Neural progenitor cell (in vitro differentiated cells): ENCODE data around the gene SPACA6. TPM values are rescaled to one million over a fixed set of nuclear protein-coding genes. Genes with fewer than 3 reads are reported as not detected.

Experiments used
- DNase-seq: peaks from one replicate; pipeline ENCODE4 v3.0.0-alpha.2; 2016; ENCODE audit warnings: low spot score
- H2AFZ ChIP-seq: fragments of 200-600 bp; sonication (generic); replicated peaks from 2 replicates; pipeline ENCODE4 v1.6.1; 2016; ENCODE audit warnings: antibody characterized with exemption
- H3F3A ChIP-seq: fragments of 200-600 bp; sonication (generic); 2 replicates; pipeline ENCODE4 v1.6.1; 2016; ENCODE audit warnings: antibody characterized with exemption, low read depth
- H3K27ac ChIP-seq: fragments of 200-600 bp; sonication (generic); 2 replicates; pipeline ENCODE4 v1.5.1; 2016; ENCODE audit warnings: mild to moderate bottlenecking
- H3K27me3 ChIP-seq: fragments of 200-600 bp; sonication (generic); 2 replicates; pipeline ENCODE4 v1.6.1; 2016; ENCODE audit warnings: mild to moderate bottlenecking, moderate library complexity
- H3K36me3 ChIP-seq: fragments of 200-600 bp; sonication (generic); 2 replicates; pipeline ENCODE4 v1.5.1; 2016
- H3K4me1 ChIP-seq: fragments of 200-600 bp; sonication (generic); 2 replicates; pipeline ENCODE4 v1.6.1; 2016; ENCODE audit warnings: mixed run types
- H3K4me2 ChIP-seq: fragments of 200-600 bp; sonication (generic); 2 replicates; pipeline ENCODE4 v1.6.1; 2016
- H3K4me3 ChIP-seq: fragments of 200-600 bp; sonication (generic); 2 replicates; pipeline ENCODE4 v1.5.1; 2016
- H3K79me2 ChIP-seq: fragments of 200-600 bp; sonication (generic); 2 replicates; pipeline ENCODE4 v1.6.1; 2016; ENCODE audit warnings: low read depth
- H3K9ac ChIP-seq: fragments of 200-600 bp; sonication (generic); 2 replicates; pipeline ENCODE4 v1.6.1; 2016
- H3K9me3 ChIP-seq: fragments of 200-600 bp; sonication (generic); 2 replicates; pipeline ENCODE4 v1.5.1; 2016; ENCODE audit warnings: low read depth
- H4K20me1 ChIP-seq: fragments of 200-600 bp; sonication (generic); 2 replicates; pipeline ENCODE4 v1.6.1; 2016; ENCODE audit warnings: low read depth
- H3K27ac Mint-ChIP-seq: 3 replicates; pipeline ENCODE4 v1.8.0; 2021; ENCODE audit warnings: mixed read lengths
- H3K27me3 Mint-ChIP-seq: 2 replicates; pipeline ENCODE4 v1.8.0; 2022; ENCODE audit warnings: low read depth, mild to moderate bottlenecking, inconsistent platforms, moderate library complexity, mixed read lengths; ENCODE audit not compliant: insufficient read depth
- H3K36me3 Mint-ChIP-seq: 3 replicates; pipeline ENCODE4 v1.8.0; 2021; ENCODE audit warnings: mixed read lengths
- H3K4me1 Mint-ChIP-seq: 3 replicates; pipeline ENCODE4 v1.8.0; 2021; ENCODE audit warnings: mixed read lengths
- H3K4me3 Mint-ChIP-seq: 3 replicates; pipeline ENCODE4 v1.8.0; 2021; ENCODE audit warnings: mild to moderate bottlenecking, moderate library complexity, mixed read lengths
- H3K9me3 Mint-ChIP-seq: 3 replicates; pipeline ENCODE4 v1.8.0; 2020; ENCODE audit warnings: mixed read lengths
- CTCF ChIP-seq: fragments of 200-600 bp; sonication (generic); IDR thresholded peaks from 2 replicates; pipeline ENCODE4 v1.5.1; 2017; ENCODE audit warnings: antibody characterized with exemption, mild to moderate bottlenecking
- EZH2 ChIP-seq: fragments of 200-600 bp; sonication (generic); IDR thresholded peaks from 2 replicates; pipeline ENCODE4 v1.6.1; 2017; ENCODE audit warnings: antibody characterized with exemption, mild to moderate bottlenecking, moderate library complexity
- EZH2phosphoT487 ChIP-seq: fragments of 200-600 bp; sonication (generic); IDR thresholded peaks from 2 replicates; pipeline ENCODE4 v1.6.1; 2017; ENCODE audit warnings: antibody characterized with exemption
- total RNA-seq: library from RNA; depleted of rRNA; stranded (reverse); fragments of >200 nt; gene quantifications from 2 replicates; pipeline ENCODE4 v1.2.3, GENCODE V29; 2015; ENCODE audit warnings: low replicate concordance

SPACA6 gene
- total RNA-seq, 1 donor from 2014 or later: 6.9 TPM

DNA sequence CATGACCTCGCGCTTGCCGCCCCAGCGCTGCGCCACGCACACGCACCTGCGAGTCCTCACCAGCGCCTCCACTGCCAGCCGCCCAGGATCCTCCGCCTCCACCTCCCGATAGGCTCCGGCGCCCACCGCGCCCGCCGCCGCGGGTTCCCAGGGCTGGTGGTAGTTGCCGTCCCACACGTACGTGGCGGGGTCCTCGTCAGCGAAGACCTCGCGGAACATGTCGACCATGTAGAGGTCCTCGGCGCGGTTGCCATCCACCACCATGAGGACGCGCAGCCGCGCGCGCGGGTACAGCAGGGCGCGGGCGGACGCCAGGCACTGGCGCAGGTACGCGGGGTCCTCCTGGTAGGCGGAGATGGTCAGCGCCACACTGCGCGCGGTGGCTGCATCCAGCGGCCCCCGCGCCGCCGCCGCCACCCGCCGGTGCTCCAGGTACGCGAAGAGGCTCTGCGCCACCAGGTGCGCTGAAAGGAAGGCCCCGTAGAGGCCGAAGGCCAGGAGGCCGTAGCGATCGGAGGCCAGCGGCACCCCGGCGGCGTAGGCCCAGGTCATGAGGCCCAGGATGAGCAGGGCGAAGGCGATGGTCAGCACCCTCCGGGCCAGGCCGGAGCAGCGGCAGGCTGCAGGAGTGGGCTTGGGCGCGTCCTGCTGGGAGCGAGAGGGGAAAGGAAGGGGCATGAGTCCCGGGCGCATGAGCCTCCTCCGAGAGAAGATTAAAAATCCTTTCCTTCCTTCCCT lies 26.3 kb downstream of the SPACA6 start:
- no peaks in the 10 kb centered on the region for H3K36me3 Mint-ChIP-seq
- peak overlapping the region; percentile 82 for H3K4me2 ChIP-seq
- DNase-seq: peak; percentile 43
- no peaks in the 10 kb centered on the region for H3K36me3 ChIP-seq
- peak overlapping the region; percentile 28 for H3K4me3 Mint-ChIP-seq
- H2AFZ ChIP-seq: peak overlapping the region; percentile 96
- TF ChIP-seq EZH2 (peak; percentile 89), CTCF (no peak), EZH2phosphoT487 (peak; percentile 76)
- H3K27me3 ChIP-seq: peaks cover 93% of the 10 kb centered on the region
- H4K20me1 ChIP-seq: no peaks in the 10 kb centered on the region
- H3K4me1 Mint-ChIP-seq: peaks cover 10% of the 10 kb centered on the region
- H3K27ac ChIP-seq: no peak overlapping the region
- peak overlapping the region; percentile 48 for H3K4me3 ChIP-seq
- no peaks in the 10 kb centered on the region for H3F3A ChIP-seq
- H3K79me2 ChIP-seq: no peaks in the 10 kb centered on the region
- no peak overlapping the region for H3K9ac ChIP-seq
- peaks cover 48% of the 10 kb centered on the region for H3K27me3 Mint-ChIP-seq
- no peak overlapping the region for H3K27ac Mint-ChIP-seq
- H3K4me1 ChIP-seq: no peaks in the 10 kb centered on the region
- H3K9me3 Mint-ChIP-seq: peaks cover 6% of the 10 kb centered on the region
- H3K9me3 ChIP-seq: no peaks in the 10 kb centered on the region

DNA sequence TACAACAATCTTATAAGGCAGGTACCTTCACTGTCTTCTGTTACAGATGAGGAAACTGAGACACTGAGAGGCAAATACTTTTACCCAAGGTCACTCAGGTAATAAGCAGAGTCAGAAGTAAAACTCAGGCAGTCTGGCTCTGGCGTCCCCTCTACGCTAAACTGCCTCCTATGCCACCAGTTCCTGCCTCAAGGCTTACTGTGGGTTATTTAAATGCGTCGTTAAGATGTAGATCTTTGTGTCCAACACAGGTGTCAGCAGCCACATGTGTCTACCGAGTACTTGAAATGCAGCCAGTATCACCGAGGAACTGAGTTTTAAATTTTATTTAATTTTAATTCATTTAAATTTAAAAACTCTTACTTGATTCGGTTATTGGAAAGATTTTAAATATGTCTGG lies 28.8 kb downstream of the SPACA6 start:
- H3K9me3 ChIP-seq: no peaks in the 10 kb centered on the region
- H3K27ac ChIP-seq: no peak overlapping the region
- DNase-seq: no peak
- H3K4me3 Mint-ChIP-seq: no peak overlapping the region
- H3K9me3 Mint-ChIP-seq: peaks cover 2% of the 10 kb centered on the region
- no peaks in the 10 kb centered on the region for H3F3A ChIP-seq
- H3K79me2 ChIP-seq: no peaks in the 10 kb centered on the region
- H3K27me3 ChIP-seq: peaks cover 77% of the 10 kb centered on the region
- H3K4me3 ChIP-seq: no peak overlapping the region
- no peaks in the 10 kb centered on the region for H4K20me1 ChIP-seq
- H3K27ac Mint-ChIP-seq: no peak overlapping the region
- H2AFZ ChIP-seq: no peak overlapping the region
- peaks cover 41% of the 10 kb centered on the region for H3K27me3 Mint-ChIP-seq
- TF ChIP-seq EZH2 (no peak), CTCF (no peak), EZH2phosphoT487 (no peak)
- no peak overlapping the region for H3K4me2 ChIP-seq
- H3K36me3 ChIP-seq: no peaks in the 10 kb centered on the region
- H3K4me1 Mint-ChIP-seq: peaks cover 16% of the 10 kb centered on the region
- no peak overlapping the region for H3K9ac ChIP-seq
- no peaks in the 10 kb centered on the region for H3K4me1 ChIP-seq
- no peaks in the 10 kb centered on the region for H3K36me3 Mint-ChIP-seq

DNA sequence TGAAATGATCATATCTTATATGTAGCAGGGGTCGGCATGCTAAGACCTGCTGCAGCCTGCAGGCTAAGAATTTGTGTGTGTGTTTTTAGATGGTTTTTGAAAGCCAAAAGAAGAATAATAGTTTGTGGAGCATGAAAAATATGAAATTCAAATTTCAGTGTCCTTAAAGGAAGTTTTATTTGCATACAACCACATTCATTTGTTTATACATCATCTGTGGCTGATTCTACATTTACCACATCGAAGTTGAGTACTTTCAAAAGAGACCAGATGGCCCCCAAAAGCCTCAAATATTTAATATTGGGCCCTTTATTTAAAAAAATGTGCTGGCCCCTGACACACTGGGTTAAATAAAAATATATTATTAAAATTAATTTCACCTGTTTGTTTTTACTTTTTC lies 29.4 kb downstream of the SPACA6 start:
- H3K4me3 Mint-ChIP-seq: no peak overlapping the region
- H3K27me3 ChIP-seq: peaks cover 71% of the 10 kb centered on the region

More for the DNA sequence above, 29.4 kb downstream of the SPACA6 start:
- H3K27ac Mint-ChIP-seq: no peak overlapping the region
- Histone ChIP-seq H3K36me3 (no peaks in the 10 kb centered on the region), H3K27ac (no peak overlapping the region), H3K9ac (no peak overlapping the region), H2AFZ (no peak overlapping the region), H3F3A (no peaks in the 10 kb centered on the region), H3K4me2 (no peak overlapping the region), H4K20me1 (no peaks in the 10 kb centered on the region), H3K79me2 (no peaks in the 10 kb centered on the region), H3K9me3 (no peaks in the 10 kb centered on the region), H3K4me1 (no peaks in the 10 kb centered on the region), H3K4me3 (no peak overlapping the region)
- DNase-seq: no peak
- peaks cover 2% of the 10 kb centered on the region for H3K9me3 Mint-ChIP-seq
- H3K36me3 Mint-ChIP-seq: no peaks in the 10 kb centered on the region
- peaks cover 16% of the 10 kb centered on the region for H3K4me1 Mint-ChIP-seq
- H3K27me3 Mint-ChIP-seq: peaks cover 40% of the 10 kb centered on the region
- TF ChIP-seq CTCF (no peak), EZH2 (no peak), EZH2phosphoT487 (no peak)
